Measurements from ENCODE around the gene FAS. TPM values are rescaled to one million over a fixed set of nuclear protein-coding genes. Genes with fewer than 3 reads are reported as not detected.

The FAS gene
- total and polyA plus RNA-seq, 2 experiments from 2014 or later: 3.1 to 4.3 TPM

DNA sequence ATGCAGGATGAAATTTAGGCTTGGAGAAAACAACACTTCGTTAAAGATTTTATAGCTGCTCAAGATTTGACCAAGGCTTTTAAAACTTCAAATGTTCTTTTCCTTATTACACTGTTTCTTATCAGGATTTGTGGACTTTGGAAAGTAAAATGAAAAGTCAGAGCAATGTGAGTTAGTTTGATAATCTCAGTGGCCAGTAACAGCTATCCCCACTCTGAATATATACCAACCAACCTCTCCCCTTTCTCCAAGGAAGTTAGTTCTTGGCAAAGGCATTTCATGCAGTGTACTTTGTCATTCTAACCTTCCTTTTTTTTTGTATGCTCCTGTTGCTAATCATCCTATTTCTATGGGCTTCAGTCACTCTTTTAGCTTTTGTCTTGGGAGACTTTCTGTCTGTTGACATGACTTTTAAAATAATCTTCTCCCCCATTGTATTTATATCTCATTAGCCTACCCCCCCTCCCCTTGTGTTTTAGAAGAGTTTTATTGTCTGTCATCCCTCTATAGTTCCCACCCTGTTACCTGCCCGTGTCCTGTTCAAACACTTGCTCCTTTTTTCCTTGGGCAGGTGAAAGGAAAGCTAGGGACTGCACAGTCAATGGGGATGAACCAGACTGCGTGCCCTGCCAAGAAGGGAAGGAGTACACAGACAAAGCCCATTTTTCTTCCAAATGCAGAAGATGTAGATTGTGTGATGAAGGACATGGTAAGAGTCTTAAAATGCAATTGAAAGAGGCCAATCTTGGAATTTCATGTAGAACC is 16.7 kb downstream of the FAS start:
- no peak overlapping the region for H2AFZ ChIP-seq
- H3K4me1 ChIP-seq (ENCODE audit: insufficient read depth): 0 out of 2 replicates have a peak, but pooled peaks cover 4% of the 10 kb centered on the region
- no peaks in the 10 kb centered on the region for H3K27me3 ChIP-seq (ENCODE audit: insufficient read depth)
- H4K20me1 ChIP-seq (replicated peaks; ENCODE audit: insufficient read depth): no peaks in the 10 kb centered on the region
- no peaks in the 10 kb centered on the region for H3K36me3 ChIP-seq (ENCODE audit: insufficient read depth)
- H3K4me3 Mint-ChIP-seq: no peak overlapping the region
- no peaks in the 10 kb centered on the region for H3K9me3 Mint-ChIP-seq
- peaks cover 9% of the 10 kb centered on the region for H3K4me1 Mint-ChIP-seq
- TF ChIP-seq, protein P1, sequence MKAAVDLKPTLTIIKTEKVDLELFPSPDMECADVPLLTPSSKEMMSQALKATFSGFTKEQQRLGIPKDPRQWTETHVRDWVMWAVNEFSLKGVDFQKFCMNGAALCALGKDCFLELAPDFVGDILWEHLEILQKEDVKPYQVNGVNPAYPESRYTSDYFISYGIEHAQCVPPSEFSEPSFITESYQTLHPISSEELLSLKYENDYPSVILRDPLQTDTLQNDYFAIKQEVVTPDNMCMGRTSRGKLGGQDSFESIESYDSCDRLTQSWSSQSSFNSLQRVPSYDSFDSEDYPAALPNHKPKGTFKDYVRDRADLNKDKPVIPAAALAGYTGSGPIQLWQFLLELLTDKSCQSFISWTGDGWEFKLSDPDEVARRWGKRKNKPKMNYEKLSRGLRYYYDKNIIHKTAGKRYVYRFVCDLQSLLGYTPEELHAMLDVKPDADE (IDR thresholded peaks at IDR 0.05): no peak
- TF ChIP-seq NANOG (IDR thresholded peaks at IDR 0.05; ENCODE audit: borderline replicate concordance) (no peak), EZH2 (IDR thresholded peaks at IDR 0.05; ENCODE audit: low read depth, unreplicated experiment) (no peak), POLR2AphosphoS5 (IDR thresholded peaks at IDR 0.05; ENCODE audit: low read depth) (no peak), CREB1 (CRISPR knock-in tag; IDR thresholded peaks at IDR 0.05; ENCODE audit: low read depth) (no peak), ZNF114 (CRISPR knock-in tag; IDR thresholded peaks at IDR 0.05) (no peak), ZNF331 (CRISPR knock-in tag; IDR thresholded peaks at IDR 0.05; ENCODE audit: low read depth) (no peak), JUNB (IDR thresholded peaks at IDR 0.05; ENCODE audit: unreplicated experiment) (no peak), EZH2phosphoT487 (IDR thresholded peaks at IDR 0.05; ENCODE audit: unreplicated experiment) (no peak), STAT1 (IDR thresholded peaks at IDR 0.05; ENCODE audit: unreplicated experiment) (no peak)
- TF ChIP-seq, protein P2, sequence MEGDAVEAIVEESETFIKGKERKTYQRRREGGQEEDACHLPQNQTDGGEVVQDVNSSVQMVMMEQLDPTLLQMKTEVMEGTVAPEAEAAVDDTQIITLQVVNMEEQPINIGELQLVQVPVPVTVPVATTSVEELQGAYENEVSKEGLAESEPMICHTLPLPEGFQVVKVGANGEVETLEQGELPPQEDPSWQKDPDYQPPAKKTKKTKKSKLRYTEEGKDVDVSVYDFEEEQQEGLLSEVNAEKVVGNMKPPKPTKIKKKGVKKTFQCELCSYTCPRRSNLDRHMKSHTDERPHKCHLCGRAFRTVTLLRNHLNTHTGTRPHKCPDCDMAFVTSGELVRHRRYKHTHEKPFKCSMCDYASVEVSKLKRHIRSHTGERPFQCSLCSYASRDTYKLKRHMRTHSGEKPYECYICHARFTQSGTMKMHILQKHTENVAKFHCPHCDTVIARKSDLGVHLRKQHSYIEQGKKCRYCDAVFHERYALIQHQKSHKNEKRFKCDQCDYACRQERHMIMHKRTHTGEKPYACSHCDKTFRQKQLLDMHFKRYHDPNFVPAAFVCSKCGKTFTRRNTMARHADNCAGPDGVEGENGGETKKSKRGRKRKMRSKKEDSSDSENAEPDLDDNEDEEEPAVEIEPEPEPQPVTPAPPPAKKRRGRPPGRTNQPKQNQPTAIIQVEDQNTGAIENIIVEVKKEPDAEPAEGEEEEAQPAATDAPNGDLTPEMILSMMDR (conservative IDR thresholded peaks at IDR 0.05; ENCODE audit: low read depth in 2 of 2): no peak
- TF ChIP-seq, protein P3, sequence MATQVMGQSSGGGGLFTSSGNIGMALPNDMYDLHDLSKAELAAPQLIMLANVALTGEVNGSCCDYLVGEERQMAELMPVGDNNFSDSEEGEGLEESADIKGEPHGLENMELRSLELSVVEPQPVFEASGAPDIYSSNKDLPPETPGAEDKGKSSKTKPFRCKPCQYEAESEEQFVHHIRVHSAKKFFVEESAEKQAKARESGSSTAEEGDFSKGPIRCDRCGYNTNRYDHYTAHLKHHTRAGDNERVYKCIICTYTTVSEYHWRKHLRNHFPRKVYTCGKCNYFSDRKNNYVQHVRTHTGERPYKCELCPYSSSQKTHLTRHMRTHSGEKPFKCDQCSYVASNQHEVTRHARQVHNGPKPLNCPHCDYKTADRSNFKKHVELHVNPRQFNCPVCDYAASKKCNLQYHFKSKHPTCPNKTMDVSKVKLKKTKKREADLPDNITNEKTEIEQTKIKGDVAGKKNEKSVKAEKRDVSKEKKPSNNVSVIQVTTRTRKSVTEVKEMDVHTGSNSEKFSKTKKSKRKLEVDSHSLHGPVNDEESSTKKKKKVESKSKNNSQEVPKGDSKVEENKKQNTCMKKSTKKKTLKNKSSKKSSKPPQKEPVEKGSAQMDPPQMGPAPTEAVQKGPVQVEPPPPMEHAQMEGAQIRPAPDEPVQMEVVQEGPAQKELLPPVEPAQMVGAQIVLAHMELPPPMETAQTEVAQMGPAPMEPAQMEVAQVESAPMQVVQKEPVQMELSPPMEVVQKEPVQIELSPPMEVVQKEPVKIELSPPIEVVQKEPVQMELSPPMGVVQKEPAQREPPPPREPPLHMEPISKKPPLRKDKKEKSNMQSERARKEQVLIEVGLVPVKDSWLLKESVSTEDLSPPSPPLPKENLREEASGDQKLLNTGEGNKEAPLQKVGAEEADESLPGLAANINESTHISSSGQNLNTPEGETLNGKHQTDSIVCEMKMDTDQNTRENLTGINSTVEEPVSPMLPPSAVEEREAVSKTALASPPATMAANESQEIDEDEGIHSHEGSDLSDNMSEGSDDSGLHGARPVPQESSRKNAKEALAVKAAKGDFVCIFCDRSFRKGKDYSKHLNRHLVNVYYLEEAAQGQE (IDR thresholded peaks at IDR 0.05; ENCODE audit: unreplicated experiment): no peak
- TF ChIP-seq, protein P4, sequence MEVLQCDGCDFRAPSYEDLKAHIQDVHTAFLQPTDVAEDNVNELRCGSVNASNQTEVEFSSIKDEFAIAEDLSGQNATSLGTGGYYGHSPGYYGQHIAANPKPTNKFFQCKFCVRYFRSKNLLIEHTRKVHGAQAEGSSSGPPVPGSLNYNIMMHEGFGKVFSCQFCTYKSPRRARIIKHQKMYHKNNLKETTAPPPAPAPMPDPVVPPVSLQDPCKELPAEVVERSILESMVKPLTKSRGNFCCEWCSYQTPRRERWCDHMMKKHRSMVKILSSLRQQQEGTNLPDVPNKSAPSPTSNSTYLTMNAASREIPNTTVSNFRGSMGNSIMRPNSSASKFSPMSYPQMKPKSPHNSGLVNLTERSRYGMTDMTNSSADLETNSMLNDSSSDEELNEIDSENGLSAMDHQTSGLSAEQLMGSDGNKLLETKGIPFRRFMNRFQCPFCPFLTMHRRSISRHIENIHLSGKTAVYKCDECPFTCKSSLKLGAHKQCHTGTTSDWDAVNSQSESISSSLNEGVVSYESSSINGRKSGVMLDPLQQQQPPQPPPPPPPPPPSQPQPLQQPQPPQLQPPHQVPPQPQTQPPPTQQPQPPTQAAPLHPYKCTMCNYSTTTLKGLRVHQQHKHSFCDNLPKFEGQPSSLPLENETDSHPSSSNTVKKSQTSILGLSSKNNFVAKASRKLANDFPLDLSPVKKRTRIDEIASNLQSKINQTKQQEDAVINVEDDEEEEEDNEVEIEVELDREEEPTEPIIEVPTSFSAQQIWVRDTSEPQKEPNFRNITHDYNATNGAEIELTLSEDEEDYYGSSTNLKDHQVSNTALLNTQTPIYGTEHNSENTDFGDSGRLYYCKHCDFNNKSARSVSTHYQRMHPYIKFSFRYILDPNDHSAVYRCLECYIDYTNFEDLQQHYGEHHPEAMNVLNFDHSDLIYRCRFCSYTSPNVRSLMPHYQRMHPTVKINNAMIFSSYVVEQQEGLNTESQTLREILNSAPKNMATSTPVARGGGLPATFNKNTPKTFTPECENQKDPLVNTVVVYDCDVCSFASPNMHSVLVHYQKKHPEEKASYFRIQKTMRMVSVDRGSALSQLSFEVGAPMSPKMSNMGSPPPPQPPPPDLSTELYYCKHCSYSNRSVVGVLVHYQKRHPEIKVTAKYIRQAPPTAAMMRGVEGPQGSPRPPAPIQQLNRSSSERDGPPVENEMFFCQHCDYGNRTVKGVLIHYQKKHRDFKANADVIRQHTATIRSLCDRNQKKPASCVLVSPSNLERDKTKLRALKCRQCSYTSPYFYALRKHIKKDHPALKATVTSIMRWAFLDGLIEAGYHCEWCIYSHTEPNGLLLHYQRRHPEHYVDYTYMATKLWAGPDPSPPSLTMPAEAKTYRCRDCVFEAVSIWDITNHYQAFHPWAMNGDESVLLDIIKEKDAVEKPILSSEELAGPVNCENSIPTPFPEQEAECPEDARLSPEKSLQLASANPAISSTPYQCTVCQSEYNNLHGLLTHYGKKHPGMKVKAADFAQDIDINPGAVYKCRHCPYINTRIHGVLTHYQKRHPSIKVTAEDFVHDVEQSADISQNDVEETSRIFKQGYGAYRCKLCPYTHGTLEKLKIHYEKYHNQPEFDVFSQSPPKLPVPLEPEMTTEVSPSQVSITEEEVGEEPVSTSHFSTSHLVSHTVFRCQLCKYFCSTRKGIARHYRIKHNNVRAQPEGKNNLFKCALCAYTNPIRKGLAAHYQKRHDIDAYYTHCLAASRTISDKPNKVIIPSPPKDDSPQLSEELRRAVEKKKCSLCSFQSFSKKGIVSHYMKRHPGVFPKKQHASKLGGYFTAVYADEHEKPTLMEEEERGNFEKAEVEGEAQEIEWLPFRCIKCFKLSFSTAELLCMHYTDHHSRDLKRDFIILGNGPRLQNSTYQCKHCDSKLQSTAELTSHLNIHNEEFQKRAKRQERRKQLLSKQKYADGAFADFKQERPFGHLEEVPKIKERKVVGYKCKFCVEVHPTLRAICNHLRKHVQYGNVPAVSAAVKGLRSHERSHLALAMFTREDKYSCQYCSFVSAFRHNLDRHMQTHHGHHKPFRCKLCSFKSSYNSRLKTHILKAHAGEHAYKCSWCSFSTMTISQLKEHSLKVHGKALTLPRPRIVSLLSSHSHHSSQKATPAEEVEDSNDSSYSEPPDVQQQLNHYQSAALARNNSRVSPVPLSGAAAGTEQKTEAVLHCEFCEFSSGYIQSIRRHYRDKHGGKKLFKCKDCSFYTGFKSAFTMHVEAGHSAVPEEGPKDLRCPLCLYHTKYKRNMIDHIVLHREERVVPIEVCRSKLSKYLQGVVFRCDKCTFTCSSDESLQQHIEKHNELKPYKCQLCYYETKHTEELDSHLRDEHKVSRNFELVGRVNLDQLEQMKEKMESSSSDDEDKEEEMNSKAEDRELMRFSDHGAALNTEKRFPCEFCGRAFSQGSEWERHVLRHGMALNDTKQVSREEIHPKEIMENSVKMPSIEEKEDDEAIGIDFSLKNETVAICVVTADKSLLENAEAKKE (CRISPR knock-in tag; IDR thresholded peaks at IDR 0.05): no peak
- no peaks in the 10 kb centered on the region for H3K36me3 Mint-ChIP-seq (ENCODE audit: low read depth)
- DNase-seq (ENCODE audit: low spot score) (no peak), ATAC-seq (no peak)
- no peak overlapping the region for H3K4me2 ChIP-seq
- no peaks in the 10 kb centered on the region for H3K9me2 ChIP-seq (ENCODE audit: insufficient read depth)
- H3F3A ChIP-seq (replicated peaks; ENCODE audit: low read depth): no peaks in the 10 kb centered on the region
- no peak overlapping the region for H3K4me3 ChIP-seq
- H3K27ac Mint-ChIP-seq: peak overlapping the region; percentile 20; the same call in 1 of the 2 replicates
- H3K27me3 Mint-ChIP-seq (ENCODE audit: insufficient read depth, low read depth, poor library complexity): no peaks in the 10 kb centered on the region
- H3K79me2 ChIP-seq (replicated peaks; ENCODE audit: insufficient read depth): no peaks in the 10 kb centered on the region
- H3K27ac ChIP-seq (ENCODE audit: low read depth): no peak overlapping the region
